Activated CD4-positive, alpha-beta T cell treated with anti-CD3 and anti-CD28 coated beads for 36 hours (primary cell): Measurements from ENCODE around the gene CCDC180. TPM values are rescaled to one million over a fixed set of nuclear protein-coding genes. Genes with fewer than 3 reads are reported as not detected.
"Not testable (repeated sequence)": the region's sequence is repeated elsewhere in the genome, so short reads cannot be mapped to it uniquely, and the experiment has no call there.

Source experiments
- ATAC-seq: fragments of 200-7000 bp; cut with Tn5 transposase; one replicate; pipeline ENCODE4 v1.10.0; 2021; ENCODE audit warnings: mild to moderate bottlenecking, moderate library complexity
- CTCF ChIA-PET: fragments of 350-600 bp; sonication (Branson Sonifier 250); formaldehyde crosslinking; loops from one replicate; lab custom pipeline; 2021; ENCODE audit warnings: antibody characterized with exemption; lab: Charles Lee
- POLR2A ChIA-PET: fragments of 350-600 bp; sonication (Branson Sonifier 250); formaldehyde crosslinking; loops from one replicate; lab custom pipeline; 2021; ENCODE audit warnings: antibody characterized with exemption, inconsistent platforms; lab: Charles Lee
- DNase-seq: peaks from one replicate; pipeline ENCODE4 v3.0.0-alpha.2; 2020
- H3K27ac Mint-ChIP-seq: one replicate; pipeline ENCODE4 v1.8.0; 2021; ENCODE audit warnings: mixed read lengths
- H3K27me3 Mint-ChIP-seq: one replicate; pipeline ENCODE4 v1.8.0; 2021; ENCODE audit warnings: mixed read lengths
- H3K36me3 Mint-ChIP-seq: one replicate; pipeline ENCODE4 v1.8.0; 2021; ENCODE audit warnings: low read depth, mixed read lengths
- H3K4me1 Mint-ChIP-seq: one replicate; pipeline ENCODE4 v1.8.0; 2021; ENCODE audit warnings: mixed read lengths
- H3K4me3 Mint-ChIP-seq: one replicate; pipeline ENCODE4 v1.8.0; 2021; ENCODE audit warnings: mild to moderate bottlenecking, moderate library complexity, mixed read lengths
- H3K9me3 Mint-ChIP-seq: one replicate; pipeline ENCODE4 v1.8.0; 2021; ENCODE audit warnings: low read depth, mixed read lengths
- intact Hi-C, 2 experiments: fragments of 100-400 bp; cut with DNase I in 1 of 2; cut with micrococcal nuclease in 1 of 2; formaldehyde crosslinking; loops; one replicate each; pipeline versions ENCODE4 v1.14.2 to v1.15.1; 2022 to 2024; cut with DNase I, micrococcal nuclease
- total RNA-seq, 2 experiments: library from RNA; stranded (reverse); gene quantifications; one replicate each; pipeline ENCODE4 v1.2.3, GENCODE V29; 2021

CCDC180 gene
- total RNA-seq, 2 experiments from 2014 or later, result 0.90 to 1.3 TPM

GRCh38 chr9:97322105-97322504, 14.6 kb downstream of the CCDC180 start:
- POLR2A ChIA-PET, result no interaction called here
- intact Hi-C loops, result no loop called here
- H3K4me3 Mint-ChIP-seq, result no peak overlapping the region
- no peaks in the 10 kb centered on the region for H3K9me3 Mint-ChIP-seq
- H3K36me3 Mint-ChIP-seq, result peaks cover 13% of the 10 kb centered on the region
- no peak for DNase-seq
- CTCF ChIA-PET, result interaction anchor here (0.6 kb wide), 1 partner anchor 1498 kb away, joined by 3 read pairs; no protein-coding TSS in a partner anchor
- no peaks in the 10 kb centered on the region for H3K27me3 Mint-ChIP-seq
- H3K4me1 Mint-ChIP-seq, result peaks cover 4% of the 10 kb centered on the region
- no peak for ATAC-seq
- no peak overlapping the region for H3K27ac Mint-ChIP-seq

DNA sequence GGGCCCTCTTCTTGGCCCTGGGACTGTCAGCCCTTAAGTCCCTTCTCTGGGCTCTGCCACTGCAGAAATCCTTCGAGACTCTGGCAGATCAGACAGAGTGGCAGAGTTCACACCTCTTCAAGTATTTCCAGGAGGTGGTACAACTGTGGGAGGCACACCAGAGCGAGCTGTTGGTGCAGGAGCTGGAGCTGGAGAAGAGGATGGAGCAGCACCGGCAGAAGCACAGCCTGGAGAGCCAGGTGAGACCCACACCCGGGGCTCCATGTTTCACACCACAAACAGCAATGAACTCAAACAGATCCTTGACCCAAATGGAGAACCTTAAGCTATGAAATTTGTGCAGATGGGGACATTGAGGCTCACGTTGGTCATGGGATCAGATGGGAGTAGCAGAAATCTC, 17.5 kb downstream of the CCDC180 start:
- no peaks in the 10 kb centered on the region for H3K4me1 Mint-ChIP-seq
- ChIA-PET CTCF (interaction anchor here (0.9 kb wide), 1 partner anchor 468 kb away, joined by 3 read pairs; no protein-coding TSS in a partner anchor), POLR2A (no interaction called here)
- no peak overlapping the region for H3K27ac Mint-ChIP-seq
- intact Hi-C loops, result no loop called here
- H3K4me3 Mint-ChIP-seq, result no peak overlapping the region
- DNase-seq (no peak), ATAC-seq (no peak)
- peaks cover 22% of the 10 kb centered on the region for H3K36me3 Mint-ChIP-seq
- H3K27me3 Mint-ChIP-seq, result no peaks in the 10 kb centered on the region
- no peaks in the 10 kb centered on the region for H3K9me3 Mint-ChIP-seq

GRCh38 chr9:97327562-97327961, 20.1 kb downstream of the CCDC180 start:
- intact Hi-C loops, result no loop called here
- ChIA-PET CTCF (no interaction called here), POLR2A (no interaction called here)
- peaks cover 24% of the 10 kb centered on the region for H3K36me3 Mint-ChIP-seq
- DNase-seq (no peak), ATAC-seq (no peak)
- H3K27me3 Mint-ChIP-seq, result no peaks in the 10 kb centered on the region
- H3K9me3 Mint-ChIP-seq, result peaks cover 3% of the 10 kb centered on the region
- H3K27ac Mint-ChIP-seq, result no peak overlapping the region
- no peaks in the 10 kb centered on the region for H3K4me1 Mint-ChIP-seq
- H3K4me3 Mint-ChIP-seq, result no peak overlapping the region

DNA sequence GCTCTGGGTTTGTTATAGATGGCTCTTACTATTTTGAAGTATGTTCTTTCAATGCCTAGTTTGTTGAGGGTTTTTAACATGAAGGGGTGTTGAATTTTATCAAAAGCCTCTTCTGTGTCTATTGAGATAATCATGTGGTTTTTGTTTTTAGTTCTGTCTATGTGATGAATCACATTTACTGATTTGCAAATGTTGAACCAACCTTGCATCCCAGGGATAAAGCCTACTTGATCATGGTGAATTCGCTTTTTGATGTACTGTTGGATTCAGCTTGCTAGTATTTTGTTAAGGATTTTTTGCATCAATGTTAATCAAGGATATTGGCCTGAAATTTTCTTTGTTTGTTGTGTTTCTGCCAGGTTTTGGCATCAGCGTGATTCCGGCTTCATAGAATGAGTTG, 25.5 kb downstream of the CCDC180 start:
- no peak overlapping the region for H3K27ac Mint-ChIP-seq
- H3K4me3 Mint-ChIP-seq, result no peak overlapping the region
- CTCF ChIA-PET, result no interaction called here
- DNase-seq, result no peak
- POLR2A ChIA-PET, result interaction anchor here (0.7 kb wide), 1 partner anchor 1150 kb away, joined by 7 read pairs; no protein-coding TSS in a partner anchor
- no peak for ATAC-seq
- H3K4me1 Mint-ChIP-seq, result no peaks in the 10 kb centered on the region
- peaks cover 4% of the 10 kb centered on the region for H3K9me3 Mint-ChIP-seq
- peaks cover 29% of the 10 kb centered on the region for H3K36me3 Mint-ChIP-seq
- H3K27me3 Mint-ChIP-seq, result no peaks in the 10 kb centered on the region
- intact Hi-C loops, result no loop called here

DNA sequence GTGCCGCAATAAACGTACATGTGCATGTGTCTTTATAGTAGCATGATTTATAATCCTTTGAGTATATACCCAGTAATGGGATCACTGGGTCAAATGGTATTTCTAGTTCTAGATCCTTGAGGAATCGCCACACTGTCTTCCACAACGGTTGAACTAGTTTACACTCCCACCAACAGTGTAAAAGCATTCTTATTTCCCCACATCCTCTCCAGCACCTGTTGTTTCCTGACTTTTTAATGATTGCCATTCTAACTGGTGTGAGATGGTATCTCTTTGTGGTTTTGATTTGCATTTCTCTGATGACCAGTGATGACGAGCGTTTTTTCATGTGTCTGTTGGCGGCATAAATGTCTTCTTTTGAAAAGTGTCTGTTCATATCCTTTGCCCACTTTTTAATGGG, 28.2 kb downstream of the CCDC180 start:
- H3K9me3 Mint-ChIP-seq, H3K27me3 Mint-ChIP-seq, ATAC-seq, POLR2A ChIA-PET, H3K4me3 Mint-ChIP-seq, H3K4me1 Mint-ChIP-seq, DNase-seq, intact Hi-C loops, H3K27ac Mint-ChIP-seq, CTCF ChIA-PET: not testable (repeated sequence)
- H3K36me3 Mint-ChIP-seq, result peaks cover 34% of the 10 kb centered on the region

DNA sequence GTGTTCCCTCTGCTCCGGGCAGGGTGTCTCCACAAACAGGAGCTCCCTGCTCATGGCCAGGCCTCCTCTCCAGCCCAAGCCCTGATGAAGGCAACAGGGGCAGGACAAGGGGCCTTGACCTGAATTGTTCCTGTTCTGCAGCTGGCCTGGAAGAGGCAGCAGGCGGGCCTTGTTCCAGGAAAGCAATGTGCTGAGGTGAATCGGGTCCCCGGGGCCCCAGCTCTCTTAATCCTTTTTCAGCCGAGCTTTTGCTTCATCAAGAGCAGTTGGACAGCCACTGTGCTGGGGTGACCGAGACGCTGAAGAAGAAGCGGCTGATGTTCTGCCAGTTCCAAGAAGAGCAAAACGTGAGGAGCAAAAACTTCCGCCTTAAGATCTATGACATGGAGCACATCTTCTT, 41.4 kb downstream of the CCDC180 start:
- ATAC-seq (no peak), DNase-seq (no peak)
- Mint-ChIP-seq H3K4me1 (no peaks in the 10 kb centered on the region), H3K27ac (no peak overlapping the region), H3K4me3 (no peak overlapping the region), H3K27me3 (no peaks in the 10 kb centered on the region), H3K36me3 (peaks cover 12% of the 10 kb centered on the region), H3K9me3 (no peaks in the 10 kb centered on the region)
- ChIA-PET CTCF (interaction anchor here (1.3 kb wide), 1 partner anchor 38 kb away, joined by 4 read pairs; no protein-coding TSS in a partner anchor), POLR2A (no interaction called here)
- intact Hi-C loops, result no loop called here

- CTCF ChIA-PET, result no interaction called here
- Mint-ChIP-seq H3K4me1 (no peaks in the 10 kb centered on the region), H3K36me3 (peaks cover 8% of the 10 kb centered on the region), H3K9me3 (no peaks in the 10 kb centered on the region), H3K4me3 (no peak overlapping the region), H3K27me3 (no peaks in the 10 kb centered on the region), H3K27ac (no peak overlapping the region)
- POLR2A ChIA-PET, result no interaction called here
- intact Hi-C loops, result no loop called here
- ATAC-seq (no peak), DNase-seq (no peak)
Observed at GRCh38 chr9:97349400-97349799, 41.9 kb downstream of the CCDC180 start.

GRCh38 chr9:97354637-97355036, 47.2 kb downstream of the CCDC180 start:
- intact Hi-C loops, result no loop called here
- Mint-ChIP-seq H3K4me3 (no peak overlapping the region), H3K27me3 (no peaks in the 10 kb centered on the region), H3K4me1 (no peaks in the 10 kb centered on the region), H3K36me3 (peaks cover 1% of the 10 kb centered on the region), H3K9me3 (no peaks in the 10 kb centered on the region), H3K27ac (no peak overlapping the region)
- ChIA-PET POLR2A (no interaction called here), CTCF (interaction anchor here (1.0 kb wide), 1 partner anchor 48 kb away, joined by 3 read pairs; no protein-coding TSS in a partner anchor)
- DNase-seq (no peak), ATAC-seq (no peak)

DNA sequence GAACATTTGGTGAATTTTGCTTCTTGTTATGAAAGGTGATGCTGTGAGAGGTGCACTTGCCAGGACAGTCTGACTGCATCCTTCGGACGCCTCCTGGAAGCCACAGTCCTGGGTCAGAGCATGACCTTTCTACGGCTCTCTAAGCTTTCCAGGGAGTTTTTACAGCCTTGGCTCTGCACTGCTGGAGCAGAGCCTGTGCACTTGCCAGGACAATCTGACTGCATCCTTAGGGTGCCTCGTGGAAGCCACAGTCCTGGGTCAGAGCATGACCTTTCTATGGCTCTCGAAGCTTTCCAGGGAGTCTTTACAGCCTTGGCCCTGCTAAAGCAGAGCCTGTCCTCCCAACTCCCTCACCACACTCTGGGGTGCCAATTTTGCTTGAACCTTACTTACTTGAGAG, 49.6 kb downstream of the CCDC180 start:
- H3K36me3 Mint-ChIP-seq, result no peaks in the 10 kb centered on the region
- H3K4me1 Mint-ChIP-seq, result no peaks in the 10 kb centered on the region
- intact Hi-C loops, result no loop called here
- DNase-seq, result no peak
- ChIA-PET CTCF (no interaction called here), POLR2A (no interaction called here)
- ATAC-seq, result no peak
- H3K27ac Mint-ChIP-seq, result no peak overlapping the region
- H3K27me3 Mint-ChIP-seq, result no peaks in the 10 kb centered on the region
- H3K9me3 Mint-ChIP-seq, result no peaks in the 10 kb centered on the region
- no peak overlapping the region for H3K4me3 Mint-ChIP-seq

Other genes starting within 250 kb of the CCDC180 start
- 1 to 10 TPM; 9.3 TPM for gene TDRD7, start 104.4 kb downstream of the CCDC180 start, total RNA-seq
- gene TMOD1, start 194.0 kb downstream of the CCDC180 start, total RNA-seq, result 1 to 10 TPM; 1.3 to 1.5 TPM